Activated naive CD4-positive, alpha-beta T cell treated with anti-CD3 and anti-CD28 coated beads, Interleukin-2, amount 10 ng/mL, durations not matched to agents 7 days and 5 days (primary cell): ENCODE results near the gene SMS.

Source experiments
- CTCF ChIA-PET: fragments of 350-600 bp; sonication (Branson Sonifier 250); formaldehyde crosslinking; loops from one replicate; lab custom pipeline; 2021; ENCODE audit warnings: antibody characterized with exemption; lab: Charles Lee
- DNase-seq: peaks from one replicate; pipeline ENCODE4 v3.0.0-alpha.2; 2020
- H3K27ac Mint-ChIP-seq: one replicate; pipeline ENCODE4 v1.8.0; 2021; ENCODE audit warnings: mild to moderate bottlenecking, moderate library complexity, mixed read lengths
- H3K27me3 Mint-ChIP-seq: one replicate; pipeline ENCODE4 v1.8.0; 2021; ENCODE audit warnings: mild to moderate bottlenecking, mixed read lengths
- H3K36me3 Mint-ChIP-seq: one replicate; pipeline ENCODE4 v1.8.0; 2021; ENCODE audit warnings: mixed read lengths
- H3K4me1 Mint-ChIP-seq: one replicate; pipeline ENCODE4 v1.8.0; 2021; ENCODE audit warnings: mixed read lengths
- H3K4me3 Mint-ChIP-seq: one replicate; pipeline ENCODE4 v1.8.0; 2021; ENCODE audit warnings: mild to moderate bottlenecking, moderate library complexity, mixed read lengths
- H3K9me3 Mint-ChIP-seq: one replicate; pipeline ENCODE4 v1.8.0; 2021; ENCODE audit warnings: mixed read lengths

SMS gene

GRCh38 chrX:21940356-21940829 is at the start of gene SMS:
TSS of gene SMS (plus strand) at chrX:21940709. CDS start at chrX:21940825, 116 bp downstream.
- H3K4me1 Mint-ChIP-seq, result peaks cover 26% of the 10 kb centered on the region
- no peaks in the 10 kb centered on the region for H3K9me3 Mint-ChIP-seq
- no peaks in the 10 kb centered on the region for H3K27me3 Mint-ChIP-seq
- H3K4me3 Mint-ChIP-seq, result peak within 1 kb of the TSS; percentile 83
- peaks cover 18% of the 10 kb centered on the region for H3K36me3 Mint-ChIP-seq
- H3K27ac Mint-ChIP-seq, result peak within 1 kb of the TSS; percentile 80
- CTCF ChIA-PET, result no interaction called here
- peak; percentile 54 for DNase-seq

DNA sequence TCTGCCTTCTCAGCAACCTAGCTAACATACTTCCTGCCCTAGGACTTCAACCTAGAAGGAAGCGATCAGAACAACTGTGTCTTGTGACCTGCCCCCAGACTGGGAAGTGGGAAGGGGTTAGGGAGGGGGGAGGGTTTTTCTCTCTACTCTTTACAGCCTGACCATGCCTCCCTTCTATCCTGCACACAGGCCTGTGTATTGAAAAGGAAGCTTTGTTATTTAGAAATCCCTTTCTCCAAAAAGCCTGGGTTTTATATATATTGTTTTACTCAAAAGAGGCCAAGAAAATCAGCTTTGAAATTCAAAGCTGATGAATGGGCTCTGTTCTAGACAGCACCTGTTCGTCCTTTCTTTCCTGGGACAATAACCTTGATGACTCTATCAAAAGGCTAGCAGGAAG is 35.2 kb upstream of the SMS start:
- Mint-ChIP-seq H3K27me3 (no peaks in the 10 kb centered on the region), H3K36me3 (no peaks in the 10 kb centered on the region), H3K27ac (no peak overlapping the region), H3K4me1 (no peaks in the 10 kb centered on the region), H3K9me3 (no peaks in the 10 kb centered on the region), H3K4me3 (no peak overlapping the region)
- DNase-seq, result no peak
- CTCF ChIA-PET, result no interaction called here

DNA sequence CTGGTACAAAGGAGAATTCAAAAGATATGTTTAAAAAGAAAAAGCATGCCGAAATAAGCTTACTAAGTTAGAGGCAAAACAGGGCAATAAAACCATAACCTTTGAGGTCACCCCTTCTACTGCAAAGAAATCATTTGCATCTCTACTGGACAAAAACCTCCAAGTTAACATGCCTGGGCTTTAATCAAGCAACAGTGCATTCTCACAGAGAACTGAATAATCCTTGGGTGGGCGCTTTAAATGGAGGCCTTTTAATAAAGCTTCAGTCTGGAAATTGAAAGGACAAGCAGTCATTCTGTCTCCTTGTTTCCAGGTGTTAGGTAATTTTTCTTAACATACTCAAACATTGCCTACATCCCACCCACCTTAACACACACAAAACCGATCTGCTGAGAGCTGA is 34.6 kb upstream of the SMS start:
- H3K4me3 Mint-ChIP-seq, result no peak overlapping the region
- DNase-seq, result no peak

GRCh38 chrX:21907260-21907659 is 33.2 kb upstream of the SMS start:
- Mint-ChIP-seq H3K9me3 (no peaks in the 10 kb centered on the region), H3K4me3 (no peak overlapping the region), H3K27ac (no peak overlapping the region), H3K27me3 (no peaks in the 10 kb centered on the region), H3K36me3 (no peaks in the 10 kb centered on the region), H3K4me1 (no peaks in the 10 kb centered on the region)
- CTCF ChIA-PET, result no interaction called here
- DNase-seq, result no peak

More for the DNA sequence above, 34.6 kb upstream of the SMS start:
- no peaks in the 10 kb centered on the region for H3K27me3 Mint-ChIP-seq
- CTCF ChIA-PET, result no interaction called here
- H3K36me3 Mint-ChIP-seq, result no peaks in the 10 kb centered on the region
- no peaks in the 10 kb centered on the region for H3K9me3 Mint-ChIP-seq
- H3K27ac Mint-ChIP-seq, result no peak overlapping the region
- H3K4me1 Mint-ChIP-seq, result no peaks in the 10 kb centered on the region

GRCh38 chrX:21911481-21911880 is 29.0 kb upstream of the SMS start:
- Mint-ChIP-seq H3K27me3 (no peaks in the 10 kb centered on the region), H3K36me3 (no peaks in the 10 kb centered on the region), H3K4me3 (no peak overlapping the region), H3K27ac (no peak overlapping the region), H3K4me1 (no peaks in the 10 kb centered on the region), H3K9me3 (no peaks in the 10 kb centered on the region)
- CTCF ChIA-PET, result no interaction called here
- DNase-seq, result no peak

- CTCF ChIA-PET, result no interaction called here
- Mint-ChIP-seq H3K9me3 (no peaks in the 10 kb centered on the region), H3K27ac (no peak overlapping the region), H3K4me1 (no peaks in the 10 kb centered on the region), H3K27me3 (no peaks in the 10 kb centered on the region), H3K36me3 (no peaks in the 10 kb centered on the region), H3K4me3 (no peak overlapping the region)
- no peak for DNase-seq
Observed at GRCh38 chrX:21912220-21912619, 28.3 kb upstream of the SMS start.

DNA sequence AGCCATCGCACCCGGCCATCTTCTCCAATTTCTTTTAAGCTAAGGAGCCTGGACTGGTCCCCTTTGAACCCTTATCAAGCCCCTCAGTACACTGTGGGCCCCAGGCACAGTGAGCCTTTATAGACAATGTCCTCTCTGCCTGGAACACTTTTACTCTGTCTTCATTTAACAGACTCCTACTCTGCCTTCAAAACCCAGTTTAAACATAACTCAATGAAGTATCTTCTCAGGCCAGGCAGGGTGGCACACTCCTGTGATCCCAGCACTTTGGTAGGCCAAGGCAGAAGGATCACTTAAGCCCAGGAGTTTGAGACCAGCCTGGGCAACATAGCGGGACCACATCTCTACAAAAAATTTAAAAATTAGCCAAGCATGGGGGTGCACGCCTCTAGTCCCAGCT is 27.5 kb upstream of the SMS start:
- Mint-ChIP-seq H3K36me3 (no peaks in the 10 kb centered on the region), H3K9me3 (no peaks in the 10 kb centered on the region), H3K27ac (no peak overlapping the region), H3K4me1 (no peaks in the 10 kb centered on the region), H3K4me3 (no peak overlapping the region), H3K27me3 (no peaks in the 10 kb centered on the region)
- CTCF ChIA-PET, result no interaction called here
- DNase-seq, result no peak

GRCh38 chrX:21926116-21926515 is 14.4 kb upstream of the SMS start:
- no peak for DNase-seq
- H3K36me3 Mint-ChIP-seq, result peaks cover 10% of the 10 kb centered on the region
- H3K27me3 Mint-ChIP-seq, result no peaks in the 10 kb centered on the region
- CTCF ChIA-PET, result no interaction called here
- H3K4me3 Mint-ChIP-seq, result no peak overlapping the region
- peaks cover 23% of the 10 kb centered on the region for H3K4me1 Mint-ChIP-seq
- H3K27ac Mint-ChIP-seq, result no peak overlapping the region
- H3K9me3 Mint-ChIP-seq, result no peaks in the 10 kb centered on the region

DNA sequence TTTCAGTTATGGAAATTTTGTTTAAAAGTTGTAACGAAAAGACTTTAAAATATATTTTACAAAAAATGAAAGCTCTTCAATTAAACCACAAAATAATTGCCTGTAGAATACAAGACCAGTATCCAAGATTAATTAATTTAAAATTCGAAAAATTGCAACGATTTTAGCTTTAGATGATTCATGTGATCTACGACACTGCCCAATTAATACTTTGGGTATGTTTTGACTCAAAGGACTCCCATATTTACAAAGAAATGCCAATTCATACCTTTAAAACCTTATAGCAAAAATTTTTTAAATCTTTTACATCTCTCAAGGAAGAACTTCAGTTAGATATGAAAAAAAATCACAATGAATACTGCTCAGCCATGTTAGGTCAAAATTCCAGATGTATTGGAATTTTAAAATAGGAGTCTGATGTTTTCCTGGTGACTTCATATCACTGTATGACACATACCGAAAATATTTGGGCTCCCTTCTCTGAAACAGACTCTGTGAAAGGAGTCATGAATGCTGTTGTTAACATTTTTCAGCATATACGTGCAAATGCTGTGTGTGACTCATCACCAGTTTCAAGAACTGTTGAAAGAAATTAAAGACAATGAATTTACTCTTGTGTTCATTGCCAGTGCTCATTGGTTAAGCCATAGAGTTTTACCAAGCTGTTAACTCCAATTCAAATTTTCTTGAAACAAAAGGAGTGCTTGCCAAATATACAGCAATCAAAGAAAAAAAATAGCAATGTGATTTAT is 13.8 kb upstream of the SMS start:
- no peak for DNase-seq
- Mint-ChIP-seq H3K9me3 (no peaks in the 10 kb centered on the region), H3K27ac (peak overlapping the region; percentile 33)

DNA sequence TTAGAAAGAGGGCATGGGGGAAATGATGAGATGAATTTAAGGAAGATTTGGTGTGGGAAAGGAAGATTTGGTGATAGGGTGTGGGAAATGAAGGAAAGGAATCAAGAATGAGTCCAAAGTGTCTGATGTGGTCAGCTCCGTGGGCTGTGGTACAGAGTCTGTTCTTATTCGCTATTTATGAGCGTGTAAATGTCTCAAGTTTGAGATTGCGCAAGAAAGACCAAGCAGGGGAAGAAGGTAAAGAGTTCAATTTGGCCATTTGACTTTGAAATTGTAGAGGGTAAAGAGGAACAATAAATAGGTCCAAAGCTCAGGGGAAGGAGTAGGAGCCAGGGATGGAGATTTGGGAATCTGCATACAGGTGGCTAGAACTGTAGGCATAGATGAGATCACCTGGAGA is 11.3 kb upstream of the SMS start:
- no peak for DNase-seq
- H3K4me3 Mint-ChIP-seq, result no peak overlapping the region
- CTCF ChIA-PET, result no interaction called here
- H3K27ac Mint-ChIP-seq, result peak overlapping the region; percentile 6
- H3K4me1 Mint-ChIP-seq, result peaks cover 23% of the 10 kb centered on the region
- no peaks in the 10 kb centered on the region for H3K27me3 Mint-ChIP-seq
- no peaks in the 10 kb centered on the region for H3K9me3 Mint-ChIP-seq
- H3K36me3 Mint-ChIP-seq, result peaks cover 10% of the 10 kb centered on the region

More for the DNA sequence above, 13.8 kb upstream of the SMS start:
- peaks cover 10% of the 10 kb centered on the region for H3K36me3 Mint-ChIP-seq
- H3K4me1 Mint-ChIP-seq, result peaks cover 23% of the 10 kb centered on the region
- H3K27me3 Mint-ChIP-seq, result no peaks in the 10 kb centered on the region
- no peak overlapping the region for H3K4me3 Mint-ChIP-seq
- CTCF ChIA-PET, result no interaction called here

GRCh38 chrX:21930986-21931385 is 9.5 kb upstream of the SMS start:
- CTCF ChIA-PET, result no interaction called here
- no peak overlapping the region for H3K27ac Mint-ChIP-seq
- H3K9me3 Mint-ChIP-seq, result no peaks in the 10 kb centered on the region
- no peak overlapping the region for H3K4me3 Mint-ChIP-seq
- no peak for DNase-seq
- peaks cover 22% of the 10 kb centered on the region for H3K4me1 Mint-ChIP-seq
- H3K36me3 Mint-ChIP-seq, result peaks cover 10% of the 10 kb centered on the region
- H3K27me3 Mint-ChIP-seq, result no peaks in the 10 kb centered on the region

- Mint-ChIP-seq H3K9me3 (no peaks in the 10 kb centered on the region), H3K4me1 (peaks cover 15% of the 10 kb centered on the region), H3K27ac (no peak overlapping the region), H3K36me3 (peaks cover 10% of the 10 kb centered on the region), H3K27me3 (no peaks in the 10 kb centered on the region), H3K4me3 (no peak overlapping the region)
- no peak for DNase-seq
- CTCF ChIA-PET, result no interaction called here
Observed at GRCh38 chrX:21932292-21933002, 8.1 kb upstream of the SMS start.

DNA sequence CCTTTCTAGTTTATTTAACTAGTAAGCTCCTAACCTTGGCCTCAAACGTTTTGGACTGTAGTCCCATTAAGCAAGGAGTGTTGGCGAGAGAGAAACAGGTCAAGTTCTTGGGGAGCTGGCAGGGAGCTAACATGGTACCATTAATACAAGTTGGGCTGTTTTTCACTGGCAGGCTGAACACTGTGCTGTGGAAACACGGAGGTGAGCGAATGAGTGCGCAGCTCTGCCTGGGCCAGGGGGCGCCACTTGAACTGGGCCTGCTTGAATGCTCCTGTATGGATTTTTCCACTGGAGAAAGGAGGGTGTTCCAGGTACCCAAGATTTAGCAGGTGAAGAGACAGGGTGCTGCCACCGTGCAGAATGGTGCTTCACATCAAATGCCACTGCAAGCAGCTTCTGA is 7.4 kb upstream of the SMS start:
- Mint-ChIP-seq H3K27ac (no peak overlapping the region), H3K4me1 (peaks cover 15% of the 10 kb centered on the region), H3K4me3 (no peak overlapping the region), H3K27me3 (no peaks in the 10 kb centered on the region), H3K36me3 (peaks cover 10% of the 10 kb centered on the region), H3K9me3 (no peaks in the 10 kb centered on the region)
- CTCF ChIA-PET, result no interaction called here
- no peak for DNase-seq

GRCh38 chrX:21934414-21934813 is 6.1 kb upstream of the SMS start:
- no peak for DNase-seq
- Mint-ChIP-seq H3K4me3 (no peak overlapping the region), H3K9me3 (no peaks in the 10 kb centered on the region), H3K4me1 (peaks cover 10% of the 10 kb centered on the region), H3K36me3 (peaks cover 5% of the 10 kb centered on the region), H3K27ac (no peak overlapping the region), H3K27me3 (no peaks in the 10 kb centered on the region)
- CTCF ChIA-PET, result no interaction called here

GRCh38 chrX:21939906-21940305 is 603 bp upstream of the SMS start:
- Mint-ChIP-seq H3K4me3 (peak overlapping the region; percentile 62), H3K27ac (peak overlapping the region; percentile 80), H3K36me3 (peaks cover 18% of the 10 kb centered on the region), H3K27me3 (no peaks in the 10 kb centered on the region), H3K9me3 (no peaks in the 10 kb centered on the region), H3K4me1 (peaks cover 26% of the 10 kb centered on the region)
- DNase-seq, result no peak
- CTCF ChIA-PET, result no interaction called here
